Brain microvascular endothelial cell (primary cell): Measurements from ENCODE around the gene SLCO4A1.

Experiments
- DNase-seq: peaks from one replicate; pipeline ENCODE4 v3.0.0-alpha.2; 2020
- H3K27ac ChIP-seq: fragments of 250-450 bp; sonication (Bioruptor Pico); 2 replicates; pipeline ENCODE4 v1.5.1; 2020; ENCODE audit warnings: mild to moderate bottlenecking, moderate library complexity
- H3K27me3 ChIP-seq: fragments of 250-450 bp; sonication (Bioruptor Pico); replicated peaks from 2 replicates; pipeline ENCODE4 v1.5.1; 2020; ENCODE audit warnings: mild to moderate bottlenecking
- H3K36me3 ChIP-seq: fragments of 250-450 bp; sonication (Bioruptor Pico); replicated peaks from 2 replicates; pipeline ENCODE4 v1.5.1; 2020; ENCODE audit warnings: mild to moderate bottlenecking
- H3K4me3 ChIP-seq: 2 replicates; pipeline ENCODE4 v1.5.1; 2011; ENCODE audit warnings: low read depth, mild to moderate bottlenecking, control low read depth, low read length, moderate library complexity
- in situ Hi-C: cut with HindIII; loops from 2 replicates; pipeline ENCODE4 v1.10.0; 2017; ENCODE audit warnings: low sequenced_read_pairs, low pct_ligation_motif_present
- TF ChIP-seq, protein P1 (sequence below): IDR thresholded peaks from 2 replicates; pipeline ENCODE4 v1.5.1; 2011; ENCODE audit warnings: low read depth, mild to moderate bottlenecking, moderate library complexity, low read length, control low read depth, inconsistent platforms; ENCODE audit errors: missing control alignments

Gene SLCO4A1

DNA sequence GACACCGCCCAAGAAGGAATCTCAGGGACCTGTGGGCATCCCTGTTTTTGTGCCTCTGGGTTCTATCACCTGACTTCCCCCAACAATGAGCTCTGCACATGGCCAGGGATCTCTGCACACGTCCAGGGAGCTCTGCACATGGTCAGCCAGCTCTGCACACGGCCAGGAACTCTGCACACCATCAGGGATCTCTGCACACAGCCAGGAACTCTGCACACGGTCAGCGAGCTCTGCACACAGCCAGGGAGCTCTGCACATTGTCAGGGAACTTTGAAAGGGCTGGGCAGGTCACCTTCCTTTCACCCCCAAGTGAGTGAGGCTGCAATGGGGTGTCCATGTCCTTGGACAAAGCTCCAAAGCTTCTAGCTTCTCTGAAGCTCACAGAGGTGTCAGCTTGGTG lies 5.2 kb upstream of the SLCO4A1 start:
- no peak overlapping the region for H3K4me3 ChIP-seq
- peaks cover 64% of the 10 kb centered on the region for H3K27me3 ChIP-seq
- no peak overlapping the region for H3K27ac ChIP-seq
- no peaks in the 10 kb centered on the region for H3K36me3 ChIP-seq
- in situ Hi-C loops: no loop called here
- no peak for DNase-seq
- TF ChIP-seq, protein P1, sequence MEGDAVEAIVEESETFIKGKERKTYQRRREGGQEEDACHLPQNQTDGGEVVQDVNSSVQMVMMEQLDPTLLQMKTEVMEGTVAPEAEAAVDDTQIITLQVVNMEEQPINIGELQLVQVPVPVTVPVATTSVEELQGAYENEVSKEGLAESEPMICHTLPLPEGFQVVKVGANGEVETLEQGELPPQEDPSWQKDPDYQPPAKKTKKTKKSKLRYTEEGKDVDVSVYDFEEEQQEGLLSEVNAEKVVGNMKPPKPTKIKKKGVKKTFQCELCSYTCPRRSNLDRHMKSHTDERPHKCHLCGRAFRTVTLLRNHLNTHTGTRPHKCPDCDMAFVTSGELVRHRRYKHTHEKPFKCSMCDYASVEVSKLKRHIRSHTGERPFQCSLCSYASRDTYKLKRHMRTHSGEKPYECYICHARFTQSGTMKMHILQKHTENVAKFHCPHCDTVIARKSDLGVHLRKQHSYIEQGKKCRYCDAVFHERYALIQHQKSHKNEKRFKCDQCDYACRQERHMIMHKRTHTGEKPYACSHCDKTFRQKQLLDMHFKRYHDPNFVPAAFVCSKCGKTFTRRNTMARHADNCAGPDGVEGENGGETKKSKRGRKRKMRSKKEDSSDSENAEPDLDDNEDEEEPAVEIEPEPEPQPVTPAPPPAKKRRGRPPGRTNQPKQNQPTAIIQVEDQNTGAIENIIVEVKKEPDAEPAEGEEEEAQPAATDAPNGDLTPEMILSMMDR: no peak

DNA sequence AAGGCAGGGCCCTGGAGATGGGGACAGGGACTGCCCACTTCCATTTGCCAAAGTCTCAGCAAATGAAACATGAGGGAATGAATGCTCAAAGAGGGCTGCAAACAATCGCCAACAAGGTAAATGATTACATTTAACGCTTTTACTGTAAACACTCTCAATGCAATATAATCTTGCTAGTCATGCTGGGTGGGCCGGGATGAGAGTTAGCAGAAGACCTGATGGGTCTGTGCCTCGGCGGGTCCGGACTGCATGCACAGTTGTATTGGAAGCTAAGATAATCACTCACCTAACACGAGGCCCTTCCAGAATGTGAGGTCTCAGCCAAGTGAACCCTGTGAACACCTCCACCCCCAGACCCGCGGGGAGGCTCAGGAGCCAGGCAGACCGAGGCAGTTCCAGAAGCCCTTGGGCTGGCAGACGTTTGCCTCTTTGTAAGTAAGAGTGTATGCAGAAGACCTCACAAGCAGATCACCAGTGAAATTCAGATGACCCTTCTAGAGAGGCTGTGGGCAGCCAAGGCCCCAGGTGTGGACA lies 4.7 kb upstream of the SLCO4A1 start:
- no peak for DNase-seq
- Histone ChIP-seq H3K27me3 (peaks cover 64% of the 10 kb centered on the region), H3K4me3 (no peak overlapping the region), H3K36me3 (no peaks in the 10 kb centered on the region), H3K27ac (no peak overlapping the region)
- in situ Hi-C loops: no loop called here
- TF ChIP-seq, protein P1: no peak

DNA sequence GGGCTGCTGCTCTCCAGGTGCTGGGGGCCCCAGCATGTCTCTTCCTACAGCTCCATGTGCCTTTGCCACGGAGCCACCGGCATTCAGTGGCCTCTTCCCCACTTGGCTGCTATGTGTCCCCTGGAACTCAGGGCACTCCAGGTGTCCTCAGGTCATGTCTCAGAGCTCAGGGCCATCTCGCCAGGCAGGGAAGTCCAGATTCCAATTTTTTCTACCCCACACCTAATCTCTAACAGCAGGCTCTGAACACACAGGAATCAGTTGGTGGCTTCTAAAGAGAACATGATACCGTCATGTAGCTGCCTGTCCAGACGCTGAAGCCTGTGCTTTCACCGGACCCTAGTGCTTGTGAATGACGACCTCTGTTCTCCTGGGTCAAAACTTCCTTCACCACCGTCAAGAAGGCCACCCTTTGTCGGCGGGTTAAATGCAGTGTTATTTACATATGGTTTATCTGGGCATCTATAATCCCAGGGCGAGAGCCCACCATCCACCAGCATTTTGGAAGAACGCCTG lies 4.2 kb upstream of the SLCO4A1 start:
- peaks cover 64% of the 10 kb centered on the region for H3K27me3 ChIP-seq

DNA sequence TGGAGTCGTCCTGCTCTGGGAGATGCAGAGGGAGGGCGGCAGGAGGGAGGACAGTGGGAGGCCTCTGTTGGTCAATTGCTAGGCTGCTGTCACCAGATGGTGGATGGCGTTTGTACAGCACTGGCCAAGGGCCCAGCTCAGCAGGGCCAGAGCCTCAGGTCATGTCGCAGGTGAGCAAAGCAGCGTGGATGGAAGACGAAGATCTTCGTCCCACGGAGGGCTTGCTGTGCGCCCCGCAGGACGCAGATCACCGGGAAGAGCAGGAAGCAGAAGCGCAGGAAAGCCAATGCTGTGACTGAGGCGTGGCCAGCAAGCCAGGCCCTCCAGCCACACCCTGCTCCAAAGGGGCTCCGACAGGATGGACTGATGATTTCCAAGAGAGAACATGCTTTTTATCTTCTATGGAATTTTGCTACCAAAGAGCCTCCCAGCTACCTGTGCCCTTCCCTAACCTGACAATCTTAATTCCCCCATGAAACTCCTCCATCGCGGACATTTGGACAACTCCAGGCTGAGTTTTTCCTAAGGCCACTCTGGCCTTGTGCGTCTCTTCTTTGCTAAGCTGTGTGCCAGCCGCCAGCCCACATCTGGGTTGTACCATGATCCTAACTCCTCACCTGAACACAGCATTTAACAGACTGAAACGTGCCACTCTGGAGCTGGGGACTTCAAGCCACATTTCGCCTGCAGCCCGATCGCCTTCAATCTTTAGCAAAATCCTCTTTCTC lies 3.5 kb upstream of the SLCO4A1 start:
- TF ChIP-seq, protein P1: no peak
- peaks cover 65% of the 10 kb centered on the region for H3K27me3 ChIP-seq
- no peak for DNase-seq
- H3K36me3 ChIP-seq: no peaks in the 10 kb centered on the region
- H3K27ac ChIP-seq: no peak overlapping the region
- in situ Hi-C loops: no loop called here
- no peak overlapping the region for H3K4me3 ChIP-seq

More for the DNA sequence above, 4.2 kb upstream of the SLCO4A1 start:
- TF ChIP-seq, protein P1: no peak
- H3K4me3 ChIP-seq: no peak overlapping the region
- DNase-seq: no peak
- in situ Hi-C loops: no loop called here
- H3K36me3 ChIP-seq: no peaks in the 10 kb centered on the region
- H3K27ac ChIP-seq: no peak overlapping the region

DNA sequence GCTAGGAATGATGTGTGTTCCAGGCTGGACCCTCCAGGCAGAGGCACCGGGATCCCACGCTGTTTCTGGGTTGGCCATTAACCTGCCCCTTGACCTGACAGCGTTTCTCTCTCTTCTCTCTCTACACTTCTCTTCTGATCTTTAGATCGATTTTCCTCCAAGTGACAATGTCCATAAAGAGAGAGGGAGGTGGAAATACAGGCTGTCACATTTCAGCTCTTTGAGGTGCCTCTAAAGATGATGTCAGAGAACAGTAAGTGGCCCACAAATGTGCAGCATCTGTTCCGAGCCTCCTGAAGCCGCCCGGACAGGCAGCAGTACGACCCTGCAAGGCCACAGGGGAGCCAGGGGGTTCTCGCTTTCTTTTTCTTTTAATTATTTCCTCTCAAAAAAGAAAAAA lies 2.5 kb upstream of the SLCO4A1 start:
- H3K27ac ChIP-seq: no peak overlapping the region
- in situ Hi-C loops: no loop called here
- no peak for DNase-seq
- H3K36me3 ChIP-seq: no peaks in the 10 kb centered on the region
- peaks cover 66% of the 10 kb centered on the region for H3K27me3 ChIP-seq
- TF ChIP-seq, protein P1: no peak
- no peak overlapping the region for H3K4me3 ChIP-seq
